SK-N-SH treated with all-trans-retinoic acid at 6 μM for 48 hours (cell line): Measurements from ENCODE around the gene FHIT.

Source experiments
- ATAC-seq: fragments of 200-7000 bp; cut with Tn5 transposase; 3 replicates; pipeline ENCODE4 v1.9.1; 2020; ENCODE audit warnings: mild to moderate bottlenecking, moderate library complexity
- ARNTL ChIP-seq: fragments of 450-650 bp; formaldehyde crosslinking; IDR thresholded peaks from 2 replicates; pipeline ENCODE4 v1.5.0; 2020; ENCODE audit warnings: low read depth, mild to moderate bottlenecking, moderate library complexity, borderline replicate concordance
- BACH2 ChIP-seq: fragments of 250-450 bp; sonication (Bioruptor Pico); IDR thresholded peaks from 2 replicates; pipeline ENCODE4 v1.9.0; 2021; ENCODE audit warnings: mild to moderate bottlenecking, borderline replicate concordance
- CSDC2 ChIP-seq: fragments of 250-450 bp; sonication (Bioruptor Pico); IDR thresholded peaks from 2 replicates; pipeline ENCODE4 v1.5.0; 2020; ENCODE audit warnings: mild to moderate bottlenecking, moderate library complexity
- ESRRG ChIP-seq: fragments of 250-450 bp; sonication (Bioruptor Pico); IDR thresholded peaks from 2 replicates; pipeline ENCODE4 v1.6.1; 2021; ENCODE audit warnings: mild to moderate bottlenecking
- GLIS3 ChIP-seq: fragments of 250-450 bp; sonication (Bioruptor Pico); IDR thresholded peaks from 2 replicates; pipeline ENCODE4 v1.5.0; 2020; ENCODE audit warnings: mild to moderate bottlenecking, moderate library complexity
- ISL1 ChIP-seq: fragments of 250-450 bp; sonication (Bioruptor Pico); IDR thresholded peaks from 2 replicates; pipeline ENCODE4 v2.1.2; 2022; ENCODE audit warnings: mild to moderate bottlenecking, moderate library complexity
- OSR1 ChIP-seq: fragments of 250-450 bp; sonication (Bioruptor Pico); IDR thresholded peaks from 2 replicates; pipeline ENCODE4 v1.8.0; 2022; ENCODE audit warnings: moderate library complexity, mild to moderate bottlenecking, inconsistent platforms
- PPARA ChIP-seq: fragments of 250-450 bp; sonication (Bioruptor Pico); IDR thresholded peaks from 2 replicates; pipeline ENCODE4 v1.5.0; 2020; ENCODE audit warnings: mild to moderate bottlenecking, borderline replicate concordance
- RARB ChIP-seq: fragments of 250-450 bp; sonication (Bioruptor Pico); IDR thresholded peaks from 2 replicates; pipeline ENCODE4 v1.8.0; 2021; ENCODE audit warnings: mild to moderate bottlenecking, moderate library complexity
- SNAI2 ChIP-seq: fragments of 250-450 bp; sonication (Bioruptor Pico); IDR thresholded peaks from 2 replicates; pipeline ENCODE4 v1.5.0; 2020; ENCODE audit warnings: mild to moderate bottlenecking, moderate library complexity
- TCF4 ChIP-seq: fragments of 250-450 bp; sonication (Bioruptor Pico); IDR thresholded peaks from 2 replicates; pipeline ENCODE4 v1.8.0; 2021; ENCODE audit warnings: mild to moderate bottlenecking, moderate library complexity, borderline replicate concordance
- TOX ChIP-seq: fragments of 250-450 bp; sonication (Bioruptor Pico); IDR thresholded peaks from 2 replicates; pipeline ENCODE4 v1.8.0; 2021; ENCODE audit warnings: mild to moderate bottlenecking, moderate library complexity, borderline replicate concordance
- ZC3H10 ChIP-seq: fragments of 250-450 bp; sonication (Bioruptor Pico); IDR thresholded peaks from 2 replicates; pipeline ENCODE4 v1.5.1; 2021; ENCODE audit warnings: mild to moderate bottlenecking, moderate library complexity
- ZFP3 ChIP-seq: fragments of 250-450 bp; sonication (Bioruptor Pico); IDR thresholded peaks from 2 replicates; pipeline ENCODE4 v1.5.0; 2020; ENCODE audit warnings: mild to moderate bottlenecking, moderate library complexity
- ZFP30 ChIP-seq: fragments of 450-650 bp; formaldehyde crosslinking; IDR thresholded peaks from 2 replicates; pipeline ENCODE4 v1.5.0; 2022; ENCODE audit warnings: mild to moderate bottlenecking, moderate library complexity
- ZNF565 ChIP-seq: fragments of 450-650 bp; formaldehyde crosslinking; conservative IDR thresholded peaks from 2 replicates; pipeline ENCODE4 v1.5.0; 2020; ENCODE audit warnings: low read depth, mild to moderate bottlenecking, moderate library complexity
- ZNF70 ChIP-seq: fragments of 450-650 bp; formaldehyde crosslinking; IDR thresholded peaks from 2 replicates; pipeline ENCODE4 v1.5.0; 2020; ENCODE audit warnings: mild to moderate bottlenecking, moderate library complexity
- ZNF8 ChIP-seq: fragments of 450-650 bp; formaldehyde crosslinking; IDR thresholded peaks from 2 replicates; pipeline ENCODE4 v1.5.0; 2020; ENCODE audit warnings: mild to moderate bottlenecking, moderate library complexity
- TF ChIP-seq, protein P1 (sequence below): fragments of 250-450 bp; sonication (Bioruptor Pico); IDR thresholded peaks from 2 replicates; pipeline ENCODE4 v1.8.0; 2021; ENCODE audit warnings: low read depth, mild to moderate bottlenecking, moderate library complexity, borderline replicate concordance
- TF ChIP-seq, protein P2 (sequence below): fragments of 250-450 bp; sonication (Bioruptor Pico); IDR thresholded peaks from 2 replicates; pipeline ENCODE4 v1.8.0; 2020; ENCODE audit warnings: mild to moderate bottlenecking, moderate library complexity, borderline replicate concordance
- TF ChIP-seq, protein P3 (sequence below): fragments of 250-450 bp; sonication (Bioruptor Pico); IDR thresholded peaks from 2 replicates; pipeline ENCODE4 v1.5.0; 2020; ENCODE audit warnings: mild to moderate bottlenecking, moderate library complexity
- TF ChIP-seq, protein P4 (sequence below): fragments of 250-450 bp; sonication (Bioruptor Pico); IDR thresholded peaks from 2 replicates; pipeline ENCODE4 v1.5.1; 2021; ENCODE audit warnings: mild to moderate bottlenecking, moderate library complexity
- TF ChIP-seq, protein P5 (sequence below): fragments of 250-450 bp; sonication (Bioruptor Pico); IDR thresholded peaks from 2 replicates; pipeline ENCODE4 v1.5.1; 2020; ENCODE audit warnings: low read depth, mild to moderate bottlenecking, moderate library complexity

Gene FHIT

DNA sequence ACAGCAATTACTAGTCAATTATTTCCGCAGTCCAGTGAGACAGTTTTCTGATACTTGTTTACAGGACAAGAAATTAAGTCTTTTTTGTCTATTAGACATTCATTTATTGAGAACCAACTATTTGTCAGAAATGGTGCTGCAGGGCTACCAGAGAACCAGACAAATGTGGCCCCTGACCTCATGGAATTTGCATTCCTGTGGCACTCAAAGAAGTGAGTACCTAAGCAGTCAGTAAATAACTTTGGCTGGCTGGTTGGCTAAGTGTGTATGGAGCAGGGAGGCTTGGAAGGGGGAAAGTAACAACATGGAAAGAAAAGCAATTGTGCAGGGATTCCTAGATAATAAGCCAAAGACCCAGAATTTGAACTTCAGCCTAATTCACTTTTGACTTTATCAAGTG is 1364.5 kb downstream of the FHIT start:
- no peak for TF ChIP-seq ESRRG (CRISPR knock-in tag)
- no peak for TF ChIP-seq CSDC2 (CRISPR knock-in tag)
- TF ChIP-seq, protein P1, sequence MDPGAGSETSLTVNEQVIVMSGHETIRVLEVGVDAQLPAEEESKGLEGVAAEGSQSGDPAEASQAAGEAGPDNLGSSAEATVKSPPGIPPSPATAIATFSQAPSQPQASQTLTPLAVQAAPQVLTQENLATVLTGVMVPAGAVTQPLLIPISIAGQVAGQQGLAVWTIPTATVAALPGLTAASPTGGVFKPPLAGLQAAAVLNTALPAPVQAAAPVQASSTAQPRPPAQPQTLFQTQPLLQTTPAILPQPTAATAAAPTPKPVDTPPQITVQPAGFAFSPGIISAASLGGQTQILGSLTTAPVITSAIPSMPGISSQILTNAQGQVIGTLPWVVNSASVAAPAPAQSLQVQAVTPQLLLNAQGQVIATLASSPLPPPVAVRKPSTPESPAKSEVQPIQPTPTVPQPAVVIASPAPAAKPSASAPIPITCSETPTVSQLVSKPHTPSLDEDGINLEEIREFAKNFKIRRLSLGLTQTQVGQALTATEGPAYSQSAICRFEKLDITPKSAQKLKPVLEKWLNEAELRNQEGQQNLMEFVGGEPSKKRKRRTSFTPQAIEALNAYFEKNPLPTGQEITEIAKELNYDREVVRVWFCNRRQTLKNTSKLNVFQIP (CRISPR knock-in tag): no peak
- TF ChIP-seq, protein P2, sequence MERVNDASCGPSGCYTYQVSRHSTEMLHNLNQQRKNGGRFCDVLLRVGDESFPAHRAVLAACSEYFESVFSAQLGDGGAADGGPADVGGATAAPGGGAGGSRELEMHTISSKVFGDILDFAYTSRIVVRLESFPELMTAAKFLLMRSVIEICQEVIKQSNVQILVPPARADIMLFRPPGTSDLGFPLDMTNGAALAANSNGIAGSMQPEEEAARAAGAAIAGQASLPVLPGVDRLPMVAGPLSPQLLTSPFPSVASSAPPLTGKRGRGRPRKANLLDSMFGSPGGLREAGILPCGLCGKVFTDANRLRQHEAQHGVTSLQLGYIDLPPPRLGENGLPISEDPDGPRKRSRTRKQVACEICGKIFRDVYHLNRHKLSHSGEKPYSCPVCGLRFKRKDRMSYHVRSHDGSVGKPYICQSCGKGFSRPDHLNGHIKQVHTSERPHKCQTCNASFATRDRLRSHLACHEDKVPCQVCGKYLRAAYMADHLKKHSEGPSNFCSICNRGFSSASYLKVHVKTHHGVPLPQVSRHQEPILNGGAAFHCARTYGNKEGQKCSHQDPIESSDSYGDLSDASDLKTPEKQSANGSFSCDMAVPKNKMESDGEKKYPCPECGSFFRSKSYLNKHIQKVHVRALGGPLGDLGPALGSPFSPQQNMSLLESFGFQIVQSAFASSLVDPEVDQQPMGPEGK (CRISPR knock-in tag): no peak
- TF ChIP-seq ZFP30 (CRISPR knock-in tag): no peak
- no peak for TF ChIP-seq PPARA (CRISPR knock-in tag)
- TF ChIP-seq ZNF70: no peak
- TF ChIP-seq OSR1 (CRISPR knock-in tag): no peak
- no peak for TF ChIP-seq ZC3H10
- no peak for TF ChIP-seq GLIS3 (CRISPR knock-in tag)
- TF ChIP-seq, all 23 proteins: peak for 0
- ATAC-seq: no peak

DNA sequence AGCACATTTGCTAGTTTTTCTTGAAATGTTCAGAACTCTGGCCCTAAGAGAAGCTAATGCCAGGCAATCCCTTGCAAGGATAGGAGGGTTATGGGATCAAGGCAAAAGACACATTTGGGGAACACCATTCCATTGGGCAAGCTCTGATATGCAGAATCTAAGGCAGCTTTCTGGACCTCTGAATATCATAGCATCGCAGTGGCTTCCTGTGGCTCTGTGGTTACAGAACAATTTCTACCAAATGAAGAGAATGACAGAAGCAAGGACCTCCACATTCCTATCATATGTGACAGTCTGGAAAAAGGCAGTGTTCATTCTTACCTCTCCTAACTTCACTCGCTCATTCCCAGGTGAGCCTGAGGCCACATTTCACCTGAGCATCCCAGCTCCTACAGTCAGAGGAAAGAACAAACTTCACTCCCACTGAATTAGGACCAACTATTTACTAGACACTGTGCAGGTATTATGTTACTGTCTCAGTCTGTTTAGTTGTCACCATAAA is 1365.3 kb downstream of the FHIT start:
- no peak for ATAC-seq
- TF ChIP-seq ZFP3 (CRISPR knock-in tag) (no peak), ISL1 (CRISPR knock-in tag) (no peak), RARB (CRISPR knock-in tag) (no peak), ZNF70 (no peak), ZNF8 (CRISPR knock-in tag) (no peak), CSDC2 (CRISPR knock-in tag) (no peak), ZFP30 (CRISPR knock-in tag) (no peak), TCF4 (no peak), OSR1 (CRISPR knock-in tag) (no peak), ZNF565 (CRISPR knock-in tag) (no peak)
- TF ChIP-seq, protein P3, sequence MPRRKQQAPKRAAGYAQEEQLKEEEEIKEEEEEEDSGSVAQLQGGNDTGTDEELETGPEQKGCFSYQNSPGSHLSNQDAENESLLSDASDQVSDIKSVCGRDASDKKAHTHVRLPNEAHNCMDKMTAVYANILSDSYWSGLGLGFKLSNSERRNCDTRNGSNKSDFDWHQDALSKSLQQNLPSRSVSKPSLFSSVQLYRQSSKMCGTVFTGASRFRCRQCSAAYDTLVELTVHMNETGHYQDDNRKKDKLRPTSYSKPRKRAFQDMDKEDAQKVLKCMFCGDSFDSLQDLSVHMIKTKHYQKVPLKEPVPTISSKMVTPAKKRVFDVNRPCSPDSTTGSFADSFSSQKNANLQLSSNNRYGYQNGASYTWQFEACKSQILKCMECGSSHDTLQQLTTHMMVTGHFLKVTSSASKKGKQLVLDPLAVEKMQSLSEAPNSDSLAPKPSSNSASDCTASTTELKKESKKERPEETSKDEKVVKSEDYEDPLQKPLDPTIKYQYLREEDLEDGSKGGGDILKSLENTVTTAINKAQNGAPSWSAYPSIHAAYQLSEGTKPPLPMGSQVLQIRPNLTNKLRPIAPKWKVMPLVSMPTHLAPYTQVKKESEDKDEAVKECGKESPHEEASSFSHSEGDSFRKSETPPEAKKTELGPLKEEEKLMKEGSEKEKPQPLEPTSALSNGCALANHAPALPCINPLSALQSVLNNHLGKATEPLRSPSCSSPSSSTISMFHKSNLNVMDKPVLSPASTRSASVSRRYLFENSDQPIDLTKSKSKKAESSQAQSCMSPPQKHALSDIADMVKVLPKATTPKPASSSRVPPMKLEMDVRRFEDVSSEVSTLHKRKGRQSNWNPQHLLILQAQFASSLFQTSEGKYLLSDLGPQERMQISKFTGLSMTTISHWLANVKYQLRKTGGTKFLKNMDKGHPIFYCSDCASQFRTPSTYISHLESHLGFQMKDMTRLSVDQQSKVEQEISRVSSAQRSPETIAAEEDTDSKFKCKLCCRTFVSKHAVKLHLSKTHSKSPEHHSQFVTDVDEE (CRISPR knock-in tag): no peak
- TF ChIP-seq, protein P2 (CRISPR knock-in tag): no peak
- TF ChIP-seq, all 23 proteins: peak for 0

DNA sequence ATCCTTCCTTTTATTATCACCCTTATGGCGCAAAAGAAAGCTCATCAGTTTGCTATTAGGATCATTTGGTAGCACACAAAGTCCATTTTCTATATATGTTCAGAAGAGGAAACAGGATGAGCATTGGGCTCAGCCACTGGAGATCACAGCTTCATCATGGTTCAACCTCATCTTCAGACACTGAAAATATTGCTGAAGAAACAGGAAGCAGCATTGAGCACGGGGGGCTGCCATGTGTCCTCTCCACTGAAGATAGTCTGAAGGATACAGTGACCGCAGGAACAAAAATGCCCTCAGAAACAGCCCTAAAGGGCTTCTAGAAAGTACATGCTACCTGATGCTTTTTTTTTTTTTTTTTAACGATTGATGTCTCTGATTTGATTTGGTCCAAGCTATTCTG is 1366.2 kb downstream of the FHIT start:
- no peak for ATAC-seq
- TF ChIP-seq OSR1 (CRISPR knock-in tag): no peak
- TF ChIP-seq, all 23 proteins: peak for 0

DNA sequence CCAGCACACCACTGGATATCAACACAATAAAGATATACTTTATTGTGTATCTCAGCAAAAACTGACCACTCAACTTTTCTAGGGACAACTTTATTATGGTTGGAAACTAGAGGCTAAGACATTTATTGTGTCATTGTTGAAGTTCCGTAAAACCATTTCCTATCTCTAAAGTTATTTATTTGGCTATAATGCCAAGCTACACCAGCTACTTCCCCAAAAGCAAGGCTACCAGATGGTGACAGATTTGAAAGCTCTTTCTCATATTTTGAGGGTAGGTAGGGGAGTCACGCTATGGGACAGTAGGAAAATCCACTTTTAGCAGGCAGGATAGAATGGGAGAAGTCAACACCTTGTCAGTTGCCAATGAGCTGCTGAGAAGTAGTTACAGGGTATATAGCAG is 1366.8 kb downstream of the FHIT start:
- ATAC-seq: no peak
- TF ChIP-seq ZC3H10 (no peak), CSDC2 (CRISPR knock-in tag) (no peak), BACH2 (no peak), SNAI2 (CRISPR knock-in tag) (no peak), RARB (CRISPR knock-in tag) (no peak), TCF4 (no peak), ESRRG (CRISPR knock-in tag) (no peak), ZNF70 (no peak), ARNTL (CRISPR knock-in tag) (no peak), ZNF8 (CRISPR knock-in tag) (no peak), ISL1 (CRISPR knock-in tag) (no peak), ZFP3 (CRISPR knock-in tag) (no peak), GLIS3 (CRISPR knock-in tag) (no peak), ZNF565 (CRISPR knock-in tag) (no peak), TOX (no peak), PPARA (CRISPR knock-in tag) (no peak)
- TF ChIP-seq, protein P1 (CRISPR knock-in tag): no peak
- TF ChIP-seq, protein P4, sequence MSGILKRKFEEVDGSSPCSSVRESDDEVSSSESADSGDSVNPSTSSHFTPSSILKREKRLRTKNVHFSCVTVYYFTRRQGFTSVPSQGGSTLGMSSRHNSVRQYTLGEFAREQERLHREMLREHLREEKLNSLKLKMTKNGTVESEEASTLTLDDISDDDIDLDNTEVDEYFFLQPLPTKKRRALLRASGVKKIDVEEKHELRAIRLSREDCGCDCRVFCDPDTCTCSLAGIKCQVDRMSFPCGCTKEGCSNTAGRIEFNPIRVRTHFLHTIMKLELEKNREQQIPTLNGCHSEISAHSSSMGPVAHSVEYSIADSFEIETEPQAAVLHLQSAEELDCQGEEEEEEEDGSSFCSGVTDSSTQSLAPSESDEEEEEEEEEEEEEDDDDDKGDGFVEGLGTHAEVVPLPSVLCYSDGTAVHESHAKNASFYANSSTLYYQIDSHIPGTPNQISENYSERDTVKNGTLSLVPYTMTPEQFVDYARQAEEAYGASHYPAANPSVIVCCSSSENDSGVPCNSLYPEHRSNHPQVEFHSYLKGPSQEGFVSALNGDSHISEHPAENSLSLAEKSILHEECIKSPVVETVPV (CRISPR knock-in tag): no peak
- TF ChIP-seq, protein P5, sequence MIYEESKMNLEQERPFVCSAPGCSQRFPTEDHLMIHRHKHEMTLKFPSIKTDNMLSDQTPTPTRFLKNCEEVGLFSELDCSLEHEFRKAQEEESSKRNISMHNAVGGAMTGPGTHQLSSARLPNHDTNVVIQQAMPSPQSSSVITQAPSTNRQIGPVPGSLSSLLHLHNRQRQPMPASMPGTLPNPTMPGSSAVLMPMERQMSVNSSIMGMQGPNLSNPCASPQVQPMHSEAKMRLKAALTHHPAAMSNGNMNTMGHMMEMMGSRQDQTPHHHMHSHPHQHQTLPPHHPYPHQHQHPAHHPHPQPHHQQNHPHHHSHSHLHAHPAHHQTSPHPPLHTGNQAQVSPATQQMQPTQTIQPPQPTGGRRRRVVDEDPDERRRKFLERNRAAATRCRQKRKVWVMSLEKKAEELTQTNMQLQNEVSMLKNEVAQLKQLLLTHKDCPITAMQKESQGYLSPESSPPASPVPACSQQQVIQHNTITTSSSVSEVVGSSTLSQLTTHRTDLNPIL (CRISPR knock-in tag): no peak
